VCaP (cell line): ENCODE data around the gene ZSCAN1.

Experiments
- H3K27ac ChIP-seq: fragments of 450-650 bp; 2 replicates; pipeline ENCODE4 v1.5.1; 2017
- CTCF ChIP-seq: fragments of 450-650 bp; conservative IDR thresholded peaks from 2 replicates; pipeline ENCODE4 v1.5.1; 2017; ENCODE audit warnings: mild to moderate bottlenecking, moderate library complexity

ZSCAN1 gene

DNA sequence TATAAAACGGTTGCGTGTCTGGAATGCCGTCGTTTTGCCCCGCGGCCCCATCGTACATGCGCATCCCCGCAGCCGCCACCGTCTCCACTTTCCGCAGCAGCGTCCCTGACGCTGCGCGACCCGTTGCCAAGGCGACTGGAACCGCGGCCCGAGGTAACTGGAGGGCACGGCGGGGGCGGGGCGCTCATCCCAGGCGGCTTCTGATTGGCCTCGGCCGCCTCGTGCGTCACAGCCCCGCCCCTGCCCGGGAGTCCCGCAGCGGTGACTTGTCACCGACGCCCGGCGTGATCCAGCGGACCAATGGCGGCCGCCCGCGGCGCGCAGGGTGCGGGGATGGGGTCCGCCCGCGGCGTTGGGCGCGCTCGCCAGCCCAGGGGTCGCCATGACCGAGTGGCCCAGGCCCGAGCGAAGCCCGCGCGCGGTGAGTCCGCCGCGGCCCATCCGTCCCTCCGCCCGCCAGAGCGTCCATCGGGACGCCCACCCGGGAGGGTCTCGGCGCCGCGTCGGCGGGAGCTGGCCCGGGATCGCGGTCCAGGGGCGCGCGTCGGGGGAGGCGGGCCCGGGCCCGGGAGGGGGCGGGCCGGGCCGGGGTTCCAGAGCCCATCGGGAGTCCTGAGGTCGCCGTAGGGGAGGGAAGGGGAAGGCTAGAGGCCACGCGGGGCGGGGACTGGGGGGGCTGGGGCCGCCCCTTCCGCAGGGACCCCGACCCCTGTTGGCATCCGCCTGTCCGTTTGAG is at the start of gene ZSCAN1:
TSS of gene ZSCAN1 (plus strand) at position 285 of the 736 bp plus-strand sequence. CDS start 3,812 bp downstream, outside the sequence.
- H3K27ac ChIP-seq: peak within 1 kb of the TSS; percentile 90
- no peak for TF ChIP-seq CTCF

GRCh38 chr19:57992841-57993240 is 41.0 kb upstream of the ZSCAN1 start:
- H3K27ac ChIP-seq: no peak overlapping the region
- no peak for TF ChIP-seq CTCF

GRCh38 chr19:58000677-58001076 is 33.1 kb upstream of the ZSCAN1 start:
- no peak for TF ChIP-seq CTCF
- peak overlapping the region; percentile 98; the same call in 1 of the 2 replicates for H3K27ac ChIP-seq

DNA sequence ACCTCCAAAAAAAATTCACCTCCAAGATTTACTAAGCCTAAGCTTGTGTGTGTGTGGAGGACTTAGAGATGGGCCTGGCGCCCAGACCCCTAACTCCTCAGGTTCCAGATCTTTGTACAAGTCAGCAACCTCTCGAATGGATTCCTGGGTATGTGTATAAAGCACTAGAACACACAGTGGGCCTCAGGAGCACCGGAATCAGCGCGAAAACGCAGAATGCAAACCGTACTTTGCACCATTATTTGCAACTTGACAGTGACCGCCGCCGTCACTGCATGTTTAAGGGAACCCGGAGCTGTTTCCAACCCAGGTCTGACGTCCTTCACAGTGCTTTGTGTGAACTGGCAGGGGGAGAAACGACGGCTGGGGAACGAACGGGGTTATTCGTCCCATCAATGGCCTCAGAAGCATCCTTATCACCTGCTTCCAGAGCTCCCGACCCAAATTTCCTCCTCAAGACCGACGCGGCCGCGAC is 31.9 kb upstream of the ZSCAN1 start:
- TF ChIP-seq CTCF: no peak
- peak overlapping the region; percentile 98 for H3K27ac ChIP-seq

GRCh38 chr19:58002384-58003173 is 31.2 kb upstream of the ZSCAN1 start, which contains the start of gene ZNF606:
Gene ZNF606, minus strand, starts transcription at chr19:58002820. Its CDS starts 1,501 bp downstream, at chr19:58001319.
- no peak for TF ChIP-seq CTCF
- H3K27ac ChIP-seq: peak within 1 kb of the TSS; percentile 98

DNA sequence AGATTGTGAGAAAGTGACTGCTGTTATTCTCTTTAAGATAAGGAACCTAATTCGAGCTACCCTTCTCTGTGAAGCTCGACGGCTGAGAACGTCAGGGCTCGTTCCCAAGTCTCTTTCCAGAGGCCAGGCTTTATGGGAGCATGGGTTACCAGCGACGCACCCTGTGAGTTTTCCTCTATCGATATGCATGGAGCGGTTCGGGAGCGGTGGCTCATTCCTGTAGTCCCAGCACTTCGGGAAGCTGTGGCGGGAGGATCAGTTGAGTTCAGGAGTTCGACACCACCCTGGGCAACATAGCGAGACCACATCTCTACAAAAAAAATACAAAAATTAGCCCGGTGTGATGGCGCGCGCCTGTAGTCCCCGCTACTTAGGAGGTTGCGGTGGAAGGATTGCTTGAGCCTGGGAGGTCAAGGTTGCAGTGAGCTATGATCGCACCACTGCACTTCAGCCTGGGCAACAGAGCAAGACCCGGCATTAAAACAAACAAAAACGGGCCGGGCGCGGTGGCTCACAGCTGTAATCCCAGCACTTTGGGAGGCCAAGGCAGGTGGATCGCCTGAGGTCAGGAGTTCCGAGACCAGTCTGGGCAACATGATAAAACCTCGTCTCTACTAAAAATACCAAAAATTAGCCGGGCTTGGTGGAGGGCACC is 30.5 kb upstream of the ZSCAN1 start:
- peak overlapping the region; percentile 98 for H3K27ac ChIP-seq

More for the DNA sequence above, 30.5 kb upstream of the ZSCAN1 start:
- TF ChIP-seq CTCF: no peak
